HG03457 (cell line): Measurements from ENCODE around the gene NAT10.
"Not testable (repeated sequence)": the region's sequence is repeated elsewhere in the genome, so short reads cannot be mapped to it uniquely, and the experiment has no call there.

Source experiments
- ATAC-seq: cut with Tn5 transposase; IDR thresholded peaks from one replicate; pipeline ENCODE4 v1.9.1; 2021; ENCODE audit warnings: moderate number of reproducible peaks; ENCODE audit not compliant: unreplicated experiment

NAT10 gene

DNA sequence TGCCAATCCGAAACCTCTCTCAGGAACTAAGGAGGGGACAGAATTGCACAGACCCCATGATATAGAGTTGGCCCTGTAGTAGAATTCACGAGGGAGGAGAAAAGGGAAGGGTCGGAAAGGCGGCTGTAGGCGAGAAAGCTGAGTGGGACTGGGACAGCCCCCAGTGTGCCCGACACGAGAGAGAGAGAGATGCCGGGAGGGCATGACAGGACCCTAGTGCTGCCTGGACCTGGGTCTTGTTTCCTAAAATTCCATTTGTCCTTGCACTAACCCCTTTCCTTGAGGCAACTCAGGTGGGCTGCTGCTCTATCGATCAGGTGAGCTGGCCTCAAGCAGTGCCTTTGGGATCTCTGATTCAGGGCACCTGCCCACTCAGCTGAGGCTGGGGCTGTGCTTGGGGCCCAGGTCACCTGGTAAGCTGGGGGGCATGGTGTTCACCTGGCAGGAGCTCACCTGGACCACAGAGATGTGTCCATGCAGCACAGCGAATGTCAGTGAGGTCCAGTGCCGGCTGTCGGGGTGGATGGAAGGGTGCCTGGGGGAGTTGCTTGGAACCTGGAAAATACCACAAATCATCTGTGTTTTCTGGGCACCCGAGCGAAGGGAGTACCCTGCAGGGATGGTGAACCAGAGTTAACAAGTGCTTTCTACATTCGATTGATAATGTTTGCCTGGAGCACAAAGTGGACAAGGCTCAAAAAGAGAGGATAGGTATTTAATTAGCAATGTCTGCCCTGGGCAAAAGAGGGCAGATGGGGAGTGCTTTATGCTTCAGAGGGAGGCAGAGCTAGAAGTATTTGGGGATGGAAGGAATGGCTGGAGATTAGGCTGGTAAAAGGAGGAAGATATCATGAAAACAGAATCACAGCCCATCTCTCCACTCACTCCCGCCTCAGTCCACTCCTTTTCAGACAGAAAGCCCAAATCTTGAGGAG lies 61.6 kb downstream of the NAT10 start:
- ATAC-seq, result no peak

GRCh38 chr11:34167961-34168360 lies 62.5 kb downstream of the NAT10 start:
- ATAC-seq, result no peak

GRCh38 chr11:34168642-34169420 lies 63.4 kb downstream of the NAT10 start:
- ATAC-seq, result no peak

DNA sequence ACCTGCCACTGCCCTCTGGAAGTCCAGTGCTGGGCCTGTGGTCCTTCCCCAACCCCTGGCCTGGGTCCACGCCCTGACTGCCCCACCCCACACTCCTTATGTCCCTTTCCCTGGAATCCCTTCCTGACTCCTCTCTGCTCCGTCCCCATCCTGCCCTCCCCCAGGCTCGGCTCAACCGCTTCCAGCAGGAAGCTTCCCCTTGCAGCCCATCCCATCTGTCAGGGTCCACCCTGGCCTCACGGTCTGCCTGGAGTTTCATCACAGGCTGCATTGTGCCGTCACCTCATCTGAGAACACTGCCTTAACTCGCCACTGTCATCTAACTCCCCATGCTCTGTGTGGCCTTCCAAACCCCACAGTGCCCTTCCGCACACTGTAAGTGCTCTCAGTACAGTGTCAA lies 64.3 kb downstream of the NAT10 start:
- no peak for ATAC-seq

- no peak for ATAC-seq
Observed at GRCh38 chr11:34173050-34173449, 67.6 kb downstream of the NAT10 start.

- no peak for ATAC-seq
Observed at GRCh38 chr11:34174412-34175041, 69.1 kb downstream of the NAT10 start.

DNA sequence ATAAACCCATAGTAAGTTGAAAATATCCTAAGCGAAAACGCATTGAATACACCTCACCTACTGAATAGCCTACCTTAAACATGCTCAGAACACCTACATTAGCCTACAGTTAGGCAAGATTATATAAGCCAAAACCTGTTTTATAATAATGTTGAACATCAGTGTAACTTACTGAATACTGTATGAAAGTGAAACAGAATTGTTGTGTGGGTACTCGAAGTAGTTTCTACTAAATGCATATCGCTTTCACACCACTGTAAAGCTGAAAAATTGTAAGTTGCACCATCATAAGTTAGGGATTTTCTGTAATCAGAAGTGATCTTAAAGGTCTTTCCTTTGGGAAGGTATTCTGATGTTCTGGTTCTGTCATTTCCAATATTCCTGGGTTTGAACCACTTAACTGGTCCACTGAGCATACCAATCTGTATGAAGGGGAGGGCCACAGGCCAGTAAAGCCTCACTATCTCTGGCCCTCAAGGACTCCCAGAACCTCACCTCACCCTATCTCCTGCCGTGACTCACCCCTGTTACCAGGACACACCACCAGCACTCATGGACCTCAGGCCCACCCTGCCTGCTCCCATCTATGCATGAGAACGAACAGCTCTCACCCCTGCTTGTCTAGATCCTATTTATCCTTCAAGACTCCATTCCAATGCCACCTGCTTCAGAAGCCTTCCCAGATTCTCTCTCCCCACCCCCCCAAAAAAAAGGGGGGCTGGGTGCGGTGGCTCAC lies 70.0 kb downstream of the NAT10 start:
- ATAC-seq, result no peak

DNA sequence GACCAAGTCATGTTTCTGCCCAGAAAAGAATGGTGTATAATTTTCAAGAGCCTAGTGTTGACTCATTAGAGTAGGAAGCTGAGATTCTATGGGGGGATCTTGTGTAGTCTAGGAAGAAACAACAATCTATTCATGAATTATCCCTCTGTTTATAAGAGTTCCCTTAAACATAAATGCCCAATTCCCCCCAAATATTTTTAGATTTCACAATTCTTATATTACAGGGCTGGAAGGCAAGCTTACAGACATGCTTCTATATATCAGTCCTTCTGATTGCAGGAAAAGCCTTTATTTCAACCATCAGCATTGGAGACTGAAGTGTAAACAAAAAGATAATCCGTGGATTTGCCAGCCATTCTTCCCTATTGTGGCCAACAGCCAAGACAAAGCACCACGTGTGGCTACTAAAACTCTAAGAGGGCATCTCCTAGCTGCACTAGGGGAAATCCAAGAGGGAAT lies 71.4 kb downstream of the NAT10 start:
- ATAC-seq, result no peak

GRCh38 chr11:34178209-34178821 lies 72.9 kb downstream of the NAT10 start:
- ATAC-seq, result no peak

- no peak for ATAC-seq
Observed at GRCh38 chr11:34179026-34179675, 73.7 kb downstream of the NAT10 start.

GRCh38 chr11:34180040-34180813 lies 74.8 kb downstream of the NAT10 start:
- ATAC-seq, result no peak

- ATAC-seq, result not testable (repeated sequence)
Observed at GRCh38 chr11:34180814-34181165, 75.4 kb downstream of the NAT10 start.

DNA sequence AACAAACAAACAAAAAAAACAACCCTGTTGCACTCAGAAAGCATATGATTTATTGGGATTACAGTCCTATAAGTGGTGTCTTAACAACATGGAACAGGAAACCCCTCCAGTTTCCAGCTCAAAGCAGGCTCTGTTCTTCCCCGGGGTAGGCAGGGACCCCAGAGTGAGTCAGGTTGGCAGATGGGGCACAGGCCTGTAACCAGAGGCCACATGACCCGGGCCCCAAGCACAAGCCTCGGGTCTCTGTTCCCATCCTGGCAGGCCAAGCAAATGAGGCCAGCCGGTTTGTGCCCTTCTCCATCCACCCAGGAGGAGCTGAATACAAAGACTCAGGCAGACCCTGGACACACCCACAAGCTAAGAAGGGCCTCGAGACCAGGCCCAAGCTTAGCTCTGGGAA lies 75.8 kb downstream of the NAT10 start:
- no peak for ATAC-seq

DNA sequence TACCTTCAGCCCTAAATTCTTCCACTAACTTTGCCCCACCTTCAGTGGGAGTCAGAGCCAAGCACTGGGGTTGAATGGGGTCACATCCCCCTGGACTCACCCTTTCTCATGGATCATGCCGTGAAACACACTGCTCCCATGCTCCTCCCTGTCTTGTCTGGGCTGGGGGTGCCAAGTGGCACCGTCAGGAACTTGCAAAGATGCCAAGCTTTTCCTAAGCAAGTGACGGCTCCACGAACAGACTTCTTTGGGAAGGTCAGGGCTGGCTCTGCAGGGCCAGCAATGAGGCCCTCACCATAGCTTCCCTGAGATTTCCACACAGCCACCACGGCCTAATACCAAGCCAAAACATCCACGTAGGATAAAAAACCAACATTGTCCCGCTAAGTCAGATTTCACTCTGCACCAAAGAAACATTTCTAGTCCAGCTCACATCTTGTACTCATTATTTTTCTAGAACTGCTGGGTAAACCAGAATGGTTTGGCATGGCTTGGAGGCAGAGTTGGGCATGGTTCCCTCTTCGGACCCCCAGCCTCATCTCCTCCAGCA lies 76.5 kb downstream of the NAT10 start:
- ATAC-seq, result no peak

DNA sequence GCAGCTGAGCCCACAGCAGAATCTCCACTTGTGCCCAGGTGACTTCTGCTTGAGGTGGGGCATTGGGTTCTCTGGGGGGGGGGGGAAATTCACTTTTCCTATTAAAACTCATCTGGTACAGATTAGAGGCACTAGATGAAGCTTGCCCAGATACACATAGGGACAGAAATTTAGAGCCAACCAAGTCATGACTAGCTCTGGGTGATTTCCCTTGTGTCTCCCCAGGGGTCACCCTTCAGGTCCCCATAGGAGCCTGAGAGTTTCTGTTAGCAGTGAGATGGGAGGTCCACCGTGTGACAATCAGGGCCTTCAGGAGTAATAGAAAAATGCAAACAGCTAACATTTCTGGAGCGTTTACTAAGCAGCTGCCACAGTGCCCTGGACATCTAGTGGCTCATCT lies 77.0 kb downstream of the NAT10 start:
- no peak for ATAC-seq

DNA sequence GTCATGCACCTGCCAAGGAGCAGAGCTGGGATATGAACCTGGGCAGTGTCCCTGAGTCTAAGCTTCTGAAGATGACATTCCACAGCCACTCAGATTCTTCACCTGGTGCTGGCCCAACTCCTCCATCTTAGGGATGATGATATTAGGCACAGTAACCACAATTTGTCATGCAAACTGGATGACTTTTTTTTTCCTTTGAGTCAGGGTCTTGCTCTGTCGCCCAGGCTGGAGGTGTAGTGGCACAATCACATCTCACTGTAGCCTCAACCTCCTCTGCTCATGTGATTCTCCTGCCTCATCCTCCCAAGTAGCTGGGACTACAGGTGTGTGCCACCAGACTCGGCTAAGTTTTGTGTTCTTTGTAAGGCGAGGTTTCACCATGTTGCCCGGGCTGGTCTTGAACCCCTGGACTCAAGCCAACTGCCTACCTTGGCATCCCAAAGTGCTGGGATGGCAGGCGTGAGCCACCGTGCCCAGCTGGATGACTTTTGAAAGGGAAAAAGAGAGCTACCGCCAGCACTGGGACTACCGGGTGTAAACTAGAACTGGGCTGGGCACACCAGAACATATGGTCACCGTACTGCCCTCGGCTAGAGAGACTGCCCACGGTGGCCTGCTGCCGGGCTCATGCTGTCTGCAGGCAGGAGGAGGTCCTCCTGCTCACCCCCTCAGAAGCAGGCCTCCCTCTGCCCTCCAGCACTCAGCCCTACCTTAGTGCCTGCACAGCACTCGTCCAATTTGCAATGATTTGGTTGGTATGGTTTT lies 77.7 kb downstream of the NAT10 start:
- ATAC-seq, result no peak

GRCh38 chr11:34183848-34184391 lies 78.5 kb downstream of the NAT10 start:
- ATAC-seq, result no peak

GRCh38 chr11:34184505-34185015 lies 79.1 kb downstream of the NAT10 start:
- ATAC-seq, result no peak
